ENCODE measurements around the gene IDI2. TPM values are rescaled to one million over a fixed set of nuclear protein-coding genes. Genes with fewer than 3 reads are reported as not detected.

IDI2 gene
- polyA plus RNA-seq, 3 donors = not detected

DNA sequence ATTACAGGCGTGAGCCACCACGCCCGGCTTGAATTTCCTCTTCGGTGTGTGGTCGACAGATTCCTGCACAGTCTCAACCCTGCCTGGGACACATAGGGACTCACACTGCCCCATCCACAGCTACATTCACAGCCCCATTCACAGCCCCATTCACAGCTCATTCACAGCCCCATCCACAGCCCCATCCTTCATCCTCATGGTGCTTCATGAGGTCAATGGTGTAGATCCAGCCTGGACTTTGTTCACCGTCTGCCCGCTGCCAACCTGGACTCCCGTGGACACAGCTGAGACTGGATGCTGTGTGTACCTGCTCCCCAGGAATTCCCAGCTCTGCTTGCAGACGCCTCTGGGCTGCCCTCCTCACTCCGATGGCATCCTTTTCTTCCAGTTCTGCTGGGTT is 5.2 kb downstream of the IDI2 start:
- H3K4me3 Mint-ChIP-seq = no peak overlapping the region
- H3K79me2 ChIP-seq (ENCODE audit: insufficient read depth, low read length) = no peaks in the 10 kb centered on the region
- intact Hi-C loops (cut with micrococcal nuclease) = no loop called here
- no peaks in the 10 kb centered on the region for H4K20me1 ChIP-seq (ENCODE audit: insufficient read depth, low read length)
- DNase-seq = no peak
- peak overlapping the region in 4 of 7 donors; percentile 6 to 69 (median 36) for H3K27ac Mint-ChIP-seq
- H3K9me3 ChIP-seq (replicated peaks in 1 of 2; ENCODE audit: control insufficient read depth in 1 of 2, insufficient read depth in 1 of 2, low read length in 2 of 2) = no peaks in the 10 kb centered on the region
- peaks cover 44 to 47% of the 10 kb centered on the region in 2 donors for H3K36me3 ChIP-seq (replicated peaks in 1 of 2; ENCODE audit: control insufficient read depth in 1 of 2, insufficient read depth in 2 of 2, low read length in 2 of 2)
- TF ChIP-seq CTCF (IDR thresholded peaks at IDR 0.05) = no peak
- no peak overlapping the region for H3K4me2 ChIP-seq (replicated peaks; ENCODE audit: extremely low read depth, low read length, poor library complexity, severe bottlenecking)
- no peaks in the 10 kb centered on the region for H3K27me3 Mint-ChIP-seq (ENCODE audit: low read depth in 3 of 3)
- H3K4me1 ChIP-seq (ENCODE audit: control insufficient read depth in 1 of 2, insufficient read depth in 2 of 2, low read length in 2 of 2) = no peaks in the 10 kb centered on the region
- peaks cover 0 to 4% (median 2%) of the 10 kb centered on the region in 7 donors for H3K9me3 Mint-ChIP-seq
- H3K9ac ChIP-seq (ENCODE audit: insufficient read depth, low read length, poor library complexity, severe bottlenecking) = no peak overlapping the region
- no peaks in the 10 kb centered on the region for H3K27me3 ChIP-seq (ENCODE audit: control insufficient read depth in 2 of 2, insufficient read depth in 2 of 2, low read length in 2 of 2)
- no peak overlapping the region for H2AFZ ChIP-seq (ENCODE audit: insufficient read depth, low read depth, low read length, poor library complexity, severe bottlenecking)
- WGBS (ENCODE audit: insufficient coverage) = 94% methylated on average over 9 of the region's 10 CpGs
- no peaks in the 10 kb centered on the region for H3K4me1 Mint-ChIP-seq
- H3K4me3 ChIP-seq (replicated peaks in 1 of 3; ENCODE audit: low read depth in 2 of 3, low read length in 3 of 3) = no peak overlapping the region
- H3K36me3 Mint-ChIP-seq = peaks cover 44 to 56% of the 10 kb centered on the region in 2 donors
- H3K27ac ChIP-seq (ENCODE audit: low read depth in 1 of 2, low read length in 2 of 2) = no peak overlapping the region

DNA sequence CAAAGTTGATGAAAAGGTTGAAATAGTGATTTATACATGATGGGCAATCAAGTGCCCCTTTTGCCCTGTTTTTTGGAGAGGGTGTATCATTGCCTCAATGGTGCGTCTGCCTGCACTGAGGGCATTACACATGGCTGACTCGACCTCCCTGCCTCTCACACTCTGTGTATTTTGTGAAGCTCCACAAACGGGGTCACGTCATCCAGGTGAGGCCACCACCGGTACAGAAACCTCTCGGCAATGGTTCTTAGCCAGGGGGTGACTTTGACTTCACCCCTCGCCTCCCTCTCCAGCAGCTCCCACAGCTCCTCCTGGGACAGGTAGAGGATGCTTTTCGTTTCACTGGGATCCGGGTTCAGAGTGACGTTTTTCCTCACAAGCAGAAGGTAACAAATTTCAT is 6.3 kb downstream of the IDI2 start:
- Histone ChIP-seq H3K4me1 (ENCODE audit: control insufficient read depth in 1 of 2, insufficient read depth in 2 of 2, low read length in 2 of 2) (no peaks in the 10 kb centered on the region), H3K9me3 (replicated peaks in 1 of 2; ENCODE audit: control insufficient read depth in 1 of 2, insufficient read depth in 1 of 2, low read length in 2 of 2) (no peaks in the 10 kb centered on the region), H3K4me3 (replicated peaks in 1 of 3; ENCODE audit: low read depth in 2 of 3, low read length in 3 of 3) (no peak overlapping the region), H3K79me2 (ENCODE audit: insufficient read depth, low read length) (no peaks in the 10 kb centered on the region), H3K27ac (ENCODE audit: low read depth in 1 of 2, low read length in 2 of 2) (no peak overlapping the region), H3K4me2 (replicated peaks; ENCODE audit: extremely low read depth, low read length, poor library complexity, severe bottlenecking) (no peak overlapping the region), H2AFZ (ENCODE audit: insufficient read depth, low read depth, low read length, poor library complexity, severe bottlenecking) (no peak overlapping the region), H3K27me3 (ENCODE audit: control insufficient read depth in 2 of 2, insufficient read depth in 2 of 2, low read length in 2 of 2) (no peaks in the 10 kb centered on the region), H3K9ac (ENCODE audit: insufficient read depth, low read length, poor library complexity, severe bottlenecking) (no peak overlapping the region), H4K20me1 (ENCODE audit: insufficient read depth, low read length) (no peaks in the 10 kb centered on the region), H3K36me3 (replicated peaks in 1 of 2; ENCODE audit: control insufficient read depth in 1 of 2, insufficient read depth in 2 of 2, low read length in 2 of 2) (peaks cover 54 to 58% of the 10 kb centered on the region in 2 donors)
- Mint-ChIP-seq H3K27ac (peak overlapping the region in 3 of 7 donors; percentile 15 to 40 (median 31)), H3K36me3 (peaks cover 49 to 62% of the 10 kb centered on the region in 2 donors), H3K27me3 (ENCODE audit: low read depth in 3 of 3) (no peaks in the 10 kb centered on the region), H3K9me3 (peaks cover 0 to 4% (median 2%) of the 10 kb centered on the region in 7 donors), H3K4me1 (no peaks in the 10 kb centered on the region), H3K4me3 (no peak overlapping the region)
- no peak for DNase-seq
- intact Hi-C loops (cut with micrococcal nuclease) = no loop called here
- no peak for TF ChIP-seq CTCF (IDR thresholded peaks at IDR 0.05)
- 100% methylated on average over 3 of the region's 10 CpGs for WGBS (ENCODE audit: insufficient coverage)

Data from CD14-positive monocyte (primary cell).